HEK293T (cell line): ENCODE data around the gene FAM53C.
A peak's percentile ranks its signal among the peaks of the same experiment; 100 is the strongest.

Source experiments
- CTCF ChIA-PET: fragments of 350-600 bp; formaldehyde crosslinking; extraction: SDS; loops from one replicate; lab custom pipeline; 2021; ENCODE audit warnings: antibody characterized with exemption, inconsistent platforms; lab: Yijun Ruan, JAX
- POLR2A ChIA-PET: fragments of 350-600 bp; formaldehyde crosslinking; extraction: SDS; loops from one replicate; lab custom pipeline; 2020; ENCODE audit warnings: antibody characterized with exemption, inconsistent platforms; lab: Yijun Ruan, JAX
- DNase-seq: peaks from one replicate; pipeline ENCODE4 v3.0.0; 2012; ENCODE audit warnings: mixed read lengths; ENCODE audit errors: extremely low spot score
- ARNT ChIP-seq: fragments of 450-650 bp; IDR thresholded peaks from 2 replicates; pipeline ENCODE4 v1.6.1; 2017; ENCODE audit warnings: mild to moderate bottlenecking
- BHLHE40 ChIP-seq: fragments of 450-650 bp; IDR thresholded peaks from 2 replicates; pipeline ENCODE4 v1.6.1; 2016; ENCODE audit warnings: mild to moderate bottlenecking, moderate library complexity, borderline replicate concordance
- CTBP1 ChIP-seq: fragments of 450-650 bp; IDR thresholded peaks from 2 replicates; pipeline ENCODE4 v1.6.1; 2016; ENCODE audit warnings: borderline replicate concordance
- ELF4 ChIP-seq: fragments of 450-650 bp; IDR thresholded peaks from 2 replicates; pipeline ENCODE4 v1.6.1; 2017; ENCODE audit warnings: antibody characterized with exemption
- FOXA1 ChIP-seq: fragments of 450-650 bp; IDR thresholded peaks from 2 replicates; pipeline ENCODE4 v1.6.1; 2016; ENCODE audit warnings: mild to moderate bottlenecking
- FOXK2 ChIP-seq: fragments of 450-650 bp; IDR thresholded peaks from 2 replicates; pipeline ENCODE4 v1.6.1; 2016; ENCODE audit warnings: mild to moderate bottlenecking
- FOXM1 ChIP-seq: fragments of 450-650 bp; IDR thresholded peaks from 2 replicates; pipeline ENCODE4 v1.6.1; 2017; ENCODE audit warnings: mild to moderate bottlenecking, borderline replicate concordance
- HDGF ChIP-seq: fragments of 450-650 bp; IDR thresholded peaks from 2 replicates; pipeline ENCODE4 v1.6.1; 2017; ENCODE audit warnings: antibody characterized with exemption, borderline replicate concordance
- L3MBTL2 ChIP-seq: fragments of 450-650 bp; conservative IDR thresholded peaks from 2 replicates; pipeline ENCODE4 v1.6.1; 2016; ENCODE audit warnings: mild to moderate bottlenecking
- LEF1 ChIP-seq: fragments of 450-650 bp; IDR thresholded peaks from 2 replicates; pipeline ENCODE4 v1.6.1; 2017; ENCODE audit warnings: mild to moderate bottlenecking, borderline replicate concordance
- NFRKB ChIP-seq: fragments of 450-650 bp; IDR thresholded peaks from 2 replicates; pipeline ENCODE4 v1.6.1; 2016; ENCODE audit warnings: mild to moderate bottlenecking, moderate library complexity
- SP1 ChIP-seq: fragments of 450-650 bp; IDR thresholded peaks from 2 replicates; pipeline ENCODE4 v1.6.1; 2017
- SUZ12 ChIP-seq: fragments of 450-650 bp; IDR thresholded peaks from 2 replicates; pipeline ENCODE4 v1.6.1; 2016; ENCODE audit warnings: mild to moderate bottlenecking
- TARDBP ChIP-seq: fragments of 450-650 bp; IDR thresholded peaks from 2 replicates; pipeline ENCODE4 v1.6.1; 2016
- ZNF384 ChIP-seq: fragments of 450-650 bp; IDR thresholded peaks from 2 replicates; pipeline ENCODE4 v1.6.1; 2016
- TF ChIP-seq, protein P1 (sequence below): fragments of 450-650 bp; IDR thresholded peaks from 2 replicates; pipeline ENCODE4 v1.6.1; 2016

The FAM53C gene

DNA sequence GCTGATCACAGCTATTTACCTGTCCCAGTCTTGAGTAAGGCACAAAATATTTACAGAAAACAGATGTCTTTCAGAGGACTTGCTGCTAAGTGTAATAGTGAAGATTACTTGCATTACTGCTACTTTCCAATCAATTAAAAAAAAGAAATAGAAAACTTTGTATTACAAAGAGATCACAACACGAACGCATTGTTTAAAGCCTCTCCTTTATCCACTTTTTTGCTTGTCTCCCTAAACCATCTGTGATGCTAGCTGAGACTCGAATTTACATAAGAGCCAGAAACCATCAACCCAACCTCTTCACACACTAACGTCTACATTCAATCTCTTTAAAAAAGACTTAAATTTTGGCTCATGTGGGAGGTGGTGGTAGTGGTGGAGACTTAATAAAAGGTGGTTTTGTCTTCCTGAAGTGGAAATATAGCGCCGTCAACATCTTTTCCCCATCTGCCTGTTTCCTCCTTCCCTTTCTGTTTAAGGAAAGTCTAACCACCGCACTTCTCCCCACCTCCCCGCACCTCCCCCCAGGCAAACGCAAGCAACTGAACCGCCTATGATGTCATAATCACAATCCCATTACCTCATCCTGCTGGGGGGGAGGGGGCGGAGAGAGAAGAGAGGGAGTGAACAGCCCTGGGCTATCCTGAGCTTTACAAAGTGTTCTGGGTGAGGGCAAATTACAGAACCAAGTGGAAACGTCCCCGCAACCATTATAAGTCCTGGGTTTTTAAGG lies 948 bp upstream of the FAM53C start:
- ChIA-PET CTCF (interaction anchor here (0.6 to 4.0 kb wide), 2 partner anchors 16 to 118 kb away, joined by 4 to 39 read pairs; partner anchors contain the start of gene KDM3B), POLR2A (interaction anchor here (0.8 to 8.2 kb wide), 8 partner anchors 14 to 425 kb away, joined by 3 to 124 read pairs (median 4); partner anchors contain the start of genes KDM3B and KIF20A)
- TF ChIP-seq TARDBP (peak; percentile 92), HDGF (no peak)
- DNase-seq = peak; percentile 74

DNA sequence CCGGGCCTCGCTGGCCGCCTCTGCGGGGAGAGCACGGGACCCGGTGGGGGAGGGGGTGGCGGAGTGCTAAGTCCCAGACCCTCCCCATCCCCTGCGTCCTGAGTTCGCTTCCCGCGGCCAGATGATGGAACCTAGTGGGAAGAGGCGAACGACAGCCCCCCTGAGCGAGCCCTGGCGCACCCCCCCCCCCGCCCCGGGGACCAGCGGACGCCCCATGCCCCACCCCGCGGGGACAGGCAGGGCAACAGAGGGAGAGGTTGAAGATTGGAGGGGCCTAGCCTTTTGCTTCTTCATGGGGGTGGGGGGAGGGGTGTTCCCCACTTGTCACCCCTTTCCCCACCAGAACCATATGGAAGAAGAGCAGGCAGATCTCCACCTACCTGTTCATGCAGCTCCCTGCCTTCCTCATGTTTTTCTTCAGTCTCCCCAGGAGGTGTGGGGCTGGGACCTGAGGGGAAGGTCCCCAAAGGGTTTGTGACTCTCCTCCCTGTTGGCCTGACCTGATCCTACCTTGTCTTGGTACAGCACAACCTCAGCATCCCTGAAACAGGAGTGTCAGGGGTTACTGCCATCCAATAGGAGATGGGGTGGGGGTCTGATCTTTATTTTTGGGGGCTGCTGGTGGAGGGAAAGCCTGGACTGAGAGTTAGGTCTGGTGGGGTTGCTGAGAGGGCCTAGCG lies 485 bp downstream of the FAM53C start:
- no peak for DNase-seq
- TF ChIP-seq BHLHE40 (no peak), ZNF384 (no peak), ARNT (no peak), L3MBTL2 (0 out of 2 replicates have a peak, but pooled peaks have one; percentile 5), HDGF (0 out of 2 replicates have a peak, but pooled peaks have one; percentile 38), SP1 (no peak), LEF1 (no peak), ELF4 (no peak), NFRKB (no peak)
- TF ChIP-seq, protein P1, sequence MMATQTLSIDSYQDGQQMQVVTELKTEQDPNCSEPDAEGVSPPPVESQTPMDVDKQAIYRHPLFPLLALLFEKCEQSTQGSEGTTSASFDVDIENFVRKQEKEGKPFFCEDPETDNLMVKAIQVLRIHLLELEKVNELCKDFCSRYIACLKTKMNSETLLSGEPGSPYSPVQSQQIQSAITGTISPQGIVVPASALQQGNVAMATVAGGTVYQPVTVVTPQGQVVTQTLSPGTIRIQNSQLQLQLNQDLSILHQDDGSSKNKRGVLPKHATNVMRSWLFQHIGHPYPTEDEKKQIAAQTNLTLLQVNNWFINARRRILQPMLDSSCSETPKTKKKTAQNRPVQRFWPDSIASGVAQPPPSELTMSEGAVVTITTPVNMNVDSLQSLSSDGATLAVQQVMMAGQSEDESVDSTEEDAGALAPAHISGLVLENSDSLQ = no peak
- CTCF ChIA-PET = interaction anchor here (4.0 kb wide), 1 partner anchor 14 kb away, joined by 39 read pairs; the partner anchor contains the start of gene KDM3B
- POLR2A ChIA-PET = interaction anchor here (0.6 to 8.2 kb wide), 15 partner anchors 9 to 423 kb away, joined by 3 to 124 read pairs (median 4); partner anchors contain the start of genes CDC23, ETF1, KDM3B and KIF20A

DNA sequence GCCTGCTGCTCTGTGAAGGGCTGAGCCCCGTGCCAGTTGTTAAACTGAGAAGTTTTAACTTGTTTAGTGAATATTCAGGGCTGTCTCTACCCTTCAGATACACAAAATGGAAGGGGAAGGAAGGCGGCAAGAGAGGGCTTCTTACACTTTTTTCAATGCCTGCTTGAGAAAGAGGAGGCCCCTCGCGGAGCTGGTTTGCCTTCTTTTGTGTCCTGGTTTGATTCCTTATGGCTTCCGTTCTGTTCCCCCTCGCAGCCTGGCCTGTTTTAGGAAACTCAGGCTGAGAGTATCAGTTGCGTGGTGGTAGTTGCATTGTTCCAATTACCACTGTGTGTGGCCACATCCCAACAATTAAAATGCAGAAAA lies 1.0 kb downstream of the FAM53C start:
- TF ChIP-seq ELF4 (no peak), TARDBP (no peak), HDGF (no peak), CTBP1 (no peak), FOXK2 (no peak), BHLHE40 (no peak)
- CTCF ChIA-PET = interaction anchor here (4.0 kb wide), 1 partner anchor 14 kb away, joined by 39 read pairs; the partner anchor contains the start of gene KDM3B
- POLR2A ChIA-PET = interaction anchor here (0.9 to 8.2 kb wide), 6 partner anchors 8 to 154 kb away, joined by 3 to 124 read pairs (median 4); partner anchors contain the start of genes CDC23 and KDM3B
- no peak for DNase-seq

DNA sequence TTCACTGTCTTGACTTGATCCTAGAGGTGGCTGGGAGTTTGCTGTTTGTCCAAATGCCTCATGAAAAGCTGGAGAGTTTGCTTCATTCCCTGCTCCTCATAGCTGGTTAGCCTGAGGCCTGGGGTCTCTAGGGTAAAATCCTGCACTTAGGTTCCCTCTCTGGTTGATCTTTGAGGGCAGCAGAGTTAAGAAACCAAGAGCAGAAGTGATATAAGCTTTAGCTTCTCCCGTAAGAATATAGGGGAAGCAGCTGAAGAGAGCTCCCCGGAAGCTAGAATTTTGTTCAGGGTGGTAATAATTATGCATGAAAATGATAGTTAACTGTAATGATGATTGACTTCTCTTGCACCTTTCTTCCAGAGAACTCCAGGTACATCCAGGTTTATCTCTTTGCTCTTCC lies 1.4 kb downstream of the FAM53C start:
- CTCF ChIA-PET = interaction anchor here (4.0 kb wide), 1 partner anchor 13 kb away, joined by 39 read pairs; the partner anchor contains the start of gene KDM3B
- POLR2A ChIA-PET = interaction anchor here (0.9 to 8.2 kb wide), 5 partner anchors 8 to 126 kb away, joined by 3 to 124 read pairs (median 4); partner anchors contain the start of genes CDC23 and KDM3B
- no peak for DNase-seq
- TF ChIP-seq BHLHE40 (no peak), TARDBP (no peak), HDGF (no peak), FOXA1 (no peak), ZNF384 (no peak), ELF4 (no peak), LEF1 (no peak), CTBP1 (no peak), FOXK2 (no peak), NFRKB (no peak), SUZ12 (no peak), ARNT (no peak), SP1 (no peak), L3MBTL2 (no peak), FOXM1 (no peak)
- TF ChIP-seq, protein P1 = no peak

DNA sequence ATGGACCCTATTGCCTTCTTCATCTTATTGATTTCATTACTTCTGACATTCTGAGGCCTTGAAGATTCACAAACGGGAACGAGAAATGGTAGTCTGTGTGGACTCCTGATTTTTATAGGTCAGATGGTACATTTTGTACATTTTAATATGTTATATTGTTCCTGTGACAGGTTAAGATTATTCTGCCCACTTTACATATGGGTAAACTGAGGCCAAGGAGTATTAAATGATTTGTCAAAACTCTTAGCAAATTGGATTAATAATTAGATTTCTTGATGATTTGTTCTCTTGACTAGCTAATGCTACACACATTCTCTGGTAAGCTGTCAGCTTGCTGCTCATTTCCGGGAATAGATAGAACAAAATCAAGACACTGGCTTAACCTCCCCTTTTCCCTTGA lies 1.9 kb downstream of the FAM53C start:
- ChIA-PET CTCF (interaction anchor here (4.0 kb wide), 1 partner anchor 13 kb away, joined by 39 read pairs; the partner anchor contains the start of gene KDM3B), POLR2A (interaction anchor here (0.8 to 8.2 kb wide), 5 partner anchors 9 to 127 kb away, joined by 3 to 124 read pairs (median 4); partner anchors contain the start of genes CDC23, CDC25C and KDM3B)
- TF ChIP-seq ZNF384 = no peak
- TF ChIP-seq L3MBTL2 = no peak
- no peak for TF ChIP-seq FOXK2
- TF ChIP-seq LEF1 = no peak
- no peak for TF ChIP-seq ARNT
- TF ChIP-seq BHLHE40 = no peak
- TF ChIP-seq SUZ12 = no peak
- TF ChIP-seq TARDBP = no peak
- TF ChIP-seq FOXM1 = no peak
- TF ChIP-seq, protein P1 = no peak
- DNase-seq = no peak
